Measurements from ENCODE around the gene PLK5.

Gene PLK5

GRCh38 chr19:1567848-1568227, 44.0 kb downstream of the PLK5 start:
- Histone ChIP-seq H3K27me3 (ENCODE audit: insufficient read depth, low read length) (no peaks in the 10 kb centered on the region), H2AFZ (ENCODE audit: low read depth, low read length) (no peak overlapping the region), H3K36me3 (ENCODE audit: insufficient read depth, low read length) (peaks cover 18% of the 10 kb centered on the region), H3K9me3 (ENCODE audit: low read length) (no peaks in the 10 kb centered on the region), H3K4me3 (ENCODE audit: low read length) (peak overlapping the region; percentile 100), H3K4me1 (ENCODE audit: insufficient read depth, low read length) (peaks cover 12% of the 10 kb centered on the region)

- Histone ChIP-seq H3K4me1 (ENCODE audit: insufficient read depth, low read length) (peaks cover 12% of the 10 kb centered on the region), H3K36me3 (ENCODE audit: insufficient read depth, low read length) (peaks cover 12% of the 10 kb centered on the region), H2AFZ (ENCODE audit: low read depth, low read length) (no peak within 1 kb of the TSS), H3K4me3 (ENCODE audit: low read length) (peak within 1 kb of the TSS; percentile 100), H3K27me3 (ENCODE audit: insufficient read depth, low read length) (no peaks in the 10 kb centered on the region), H3K9me3 (ENCODE audit: low read length) (no peaks in the 10 kb centered on the region)
These were observed 44.6 kb downstream of the PLK5 start, which contains the start of gene MEX3D for GRCh38 chr19:1568320-1569019. Gene MEX3D, minus strand, starts transcription at chr19:1568325. Its CDS starts 267 bp downstream, at chr19:1568058.

- no peak overlapping the region for H2AFZ ChIP-seq (ENCODE audit: low read depth, low read length)
- peaks cover 12% of the 10 kb centered on the region for H3K4me1 ChIP-seq (ENCODE audit: insufficient read depth, low read length)
- H3K9me3 ChIP-seq (ENCODE audit: low read length) = no peaks in the 10 kb centered on the region
- no peak overlapping the region for H3K4me3 ChIP-seq (ENCODE audit: low read length)
- no peaks in the 10 kb centered on the region for H3K27me3 ChIP-seq (ENCODE audit: insufficient read depth, low read length)
- peaks cover under 1% of the 10 kb centered on the region for H3K36me3 ChIP-seq (ENCODE audit: insufficient read depth, low read length)
These were observed 46.1 kb downstream of the PLK5 start for GRCh38 chr19:1569997-1570396.

DNA sequence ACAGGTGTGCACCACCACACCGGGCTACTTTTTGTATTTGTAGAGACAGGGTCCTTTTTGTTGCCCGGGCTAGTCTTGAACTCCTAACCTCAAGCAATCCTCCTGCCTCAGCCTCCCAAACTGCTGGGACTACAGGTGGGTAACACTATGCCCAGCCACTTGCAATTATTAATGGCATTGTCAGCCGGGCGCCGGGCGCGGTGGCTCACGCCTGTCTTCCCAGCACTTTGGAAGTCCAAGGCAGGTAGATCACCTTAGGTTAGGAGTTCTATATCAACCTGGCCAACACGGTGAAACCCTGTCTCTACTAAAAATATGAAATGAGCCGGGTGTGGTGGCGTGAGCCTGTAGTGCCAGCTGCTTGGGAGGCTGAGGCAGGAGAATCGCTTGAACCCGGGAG, 47.0 kb downstream of the PLK5 start:
- no peak overlapping the region for H2AFZ ChIP-seq (ENCODE audit: low read depth, low read length)
- no peak overlapping the region for H3K4me3 ChIP-seq (ENCODE audit: low read length)
- H3K27me3 ChIP-seq (ENCODE audit: insufficient read depth, low read length) = no peaks in the 10 kb centered on the region
- peaks cover 2% of the 10 kb centered on the region for H3K36me3 ChIP-seq (ENCODE audit: insufficient read depth, low read length)
- no peaks in the 10 kb centered on the region for H3K9me3 ChIP-seq (ENCODE audit: low read length)
- H3K4me1 ChIP-seq (ENCODE audit: insufficient read depth, low read length) = peaks cover 6% of the 10 kb centered on the region

DNA sequence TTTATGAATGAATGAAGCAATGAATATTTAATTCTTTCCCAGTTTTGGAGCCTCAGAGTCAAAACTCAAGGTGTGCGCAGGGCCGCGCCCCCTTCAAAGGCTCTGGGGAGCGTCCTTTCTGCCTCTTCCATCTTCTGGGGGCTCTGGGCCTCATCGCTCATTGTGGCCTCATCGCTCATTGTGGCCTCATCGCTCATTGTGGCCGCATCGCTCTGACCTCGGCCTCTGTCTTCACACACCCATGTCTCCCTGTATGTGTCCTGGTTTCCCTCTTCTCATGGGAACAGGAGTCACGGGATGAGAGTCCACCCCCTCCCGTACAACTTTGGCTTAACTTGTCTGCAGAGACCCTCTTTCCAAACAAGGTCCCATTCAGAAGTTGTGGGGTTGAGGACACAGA, 47.5 kb downstream of the PLK5 start:
- H3K36me3 ChIP-seq (ENCODE audit: insufficient read depth, low read length) = peaks cover 6% of the 10 kb centered on the region
- H2AFZ ChIP-seq (ENCODE audit: low read depth, low read length) = no peak overlapping the region
- peaks cover 2% of the 10 kb centered on the region for H3K4me1 ChIP-seq (ENCODE audit: insufficient read depth, low read length)
- H3K27me3 ChIP-seq (ENCODE audit: insufficient read depth, low read length) = no peaks in the 10 kb centered on the region
- H3K9me3 ChIP-seq (ENCODE audit: low read length) = no peaks in the 10 kb centered on the region
- no peak overlapping the region for H3K4me3 ChIP-seq (ENCODE audit: low read length)

GRCh38 chr19:1572795-1573194, 48.9 kb downstream of the PLK5 start:
- Histone ChIP-seq H3K36me3 (ENCODE audit: insufficient read depth, low read length) (peaks cover 20% of the 10 kb centered on the region), H2AFZ (ENCODE audit: low read depth, low read length) (no peak overlapping the region), H3K9me3 (ENCODE audit: low read length) (no peaks in the 10 kb centered on the region)

GRCh38 chr19:1574354-1575136, 50.7 kb downstream of the PLK5 start:
- Histone ChIP-seq H3K27me3 (ENCODE audit: insufficient read depth, low read length) (no peaks in the 10 kb centered on the region), H3K36me3 (ENCODE audit: insufficient read depth, low read length) (peaks cover 31% of the 10 kb centered on the region), H3K4me1 (ENCODE audit: insufficient read depth, low read length) (no peaks in the 10 kb centered on the region), H3K9me3 (ENCODE audit: low read length) (no peaks in the 10 kb centered on the region), H2AFZ (ENCODE audit: low read depth, low read length) (no peak overlapping the region), H3K4me3 (ENCODE audit: low read length) (no peak overlapping the region)

More at GRCh38 chr19:1572795-1573194, 48.9 kb downstream of the PLK5 start:
- Histone ChIP-seq H3K27me3 (ENCODE audit: insufficient read depth, low read length) (no peaks in the 10 kb centered on the region), H3K4me1 (ENCODE audit: insufficient read depth, low read length) (peaks cover 2% of the 10 kb centered on the region), H3K4me3 (ENCODE audit: low read length) (no peak overlapping the region)

GRCh38 chr19:1575323-1576241, 51.7 kb downstream of the PLK5 start:
- peaks cover 41% of the 10 kb centered on the region for H3K36me3 ChIP-seq (ENCODE audit: insufficient read depth, low read length)
- no peak overlapping the region for H3K4me3 ChIP-seq (ENCODE audit: low read length)
- no peaks in the 10 kb centered on the region for H3K9me3 ChIP-seq (ENCODE audit: low read length)
- H3K4me1 ChIP-seq (ENCODE audit: insufficient read depth, low read length) = no peaks in the 10 kb centered on the region
- H2AFZ ChIP-seq (ENCODE audit: low read depth, low read length) = no peak overlapping the region
- no peaks in the 10 kb centered on the region for H3K27me3 ChIP-seq (ENCODE audit: insufficient read depth, low read length)

DNA sequence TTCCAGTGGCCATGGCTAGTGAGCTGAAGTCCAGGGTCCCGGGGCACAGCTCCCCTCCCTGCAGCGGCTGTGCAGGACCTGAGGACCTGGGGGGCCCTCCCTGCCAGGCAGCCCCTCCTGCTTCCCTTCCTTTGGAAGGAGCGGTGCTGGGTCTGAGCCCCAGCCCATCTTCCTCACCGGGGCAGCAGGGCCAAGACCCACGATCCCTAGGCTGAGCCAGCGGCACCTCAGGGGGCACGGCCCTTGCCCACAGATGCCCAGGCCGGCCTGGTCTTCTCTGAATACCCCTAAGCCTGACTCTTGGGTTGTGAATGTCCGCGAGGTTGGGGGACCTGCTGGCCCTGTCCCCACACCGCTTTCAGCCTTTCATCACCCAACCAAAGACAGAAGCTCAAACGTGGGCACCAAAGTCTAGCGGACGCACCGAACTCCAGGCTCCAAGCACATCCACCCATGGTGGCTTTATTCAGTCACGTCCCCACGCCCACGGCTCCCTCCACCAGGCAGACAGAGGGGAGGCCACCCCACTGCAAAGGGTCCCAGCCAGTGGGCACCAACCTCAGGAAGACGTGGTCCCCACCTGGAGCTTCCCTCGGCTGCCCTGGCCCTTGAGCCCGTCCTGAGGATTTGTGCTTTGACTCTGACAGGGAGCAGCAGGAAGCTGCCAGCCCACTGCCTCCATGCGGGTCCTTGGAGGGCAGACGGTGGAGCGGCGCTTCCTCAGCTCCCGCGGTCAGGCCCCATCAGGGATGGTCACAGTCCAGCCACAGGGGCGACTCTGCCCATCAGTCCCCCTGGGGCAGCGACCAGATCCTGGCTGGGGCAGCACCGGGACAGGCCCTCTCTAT, 52.6 kb downstream of the PLK5 start:
- Histone ChIP-seq H3K36me3 (ENCODE audit: insufficient read depth, low read length) (peaks cover 49% of the 10 kb centered on the region), H3K9me3 (ENCODE audit: low read length) (no peaks in the 10 kb centered on the region), H3K27me3 (ENCODE audit: insufficient read depth, low read length) (no peaks in the 10 kb centered on the region), H3K4me1 (ENCODE audit: insufficient read depth, low read length) (no peaks in the 10 kb centered on the region), H3K4me3 (ENCODE audit: low read length) (no peak overlapping the region), H2AFZ (ENCODE audit: low read depth, low read length) (no peak overlapping the region)

- Histone ChIP-seq H3K4me3 (ENCODE audit: low read length) (no peak overlapping the region), H3K27me3 (ENCODE audit: insufficient read depth, low read length) (no peaks in the 10 kb centered on the region), H3K36me3 (ENCODE audit: insufficient read depth, low read length) (peaks cover 56% of the 10 kb centered on the region), H2AFZ (ENCODE audit: low read depth, low read length) (no peak overlapping the region), H3K9me3 (ENCODE audit: low read length) (no peaks in the 10 kb centered on the region), H3K4me1 (ENCODE audit: insufficient read depth, low read length) (no peaks in the 10 kb centered on the region)
These were observed 53.4 kb downstream of the PLK5 start for GRCh38 chr19:1577090-1577928.

DNA sequence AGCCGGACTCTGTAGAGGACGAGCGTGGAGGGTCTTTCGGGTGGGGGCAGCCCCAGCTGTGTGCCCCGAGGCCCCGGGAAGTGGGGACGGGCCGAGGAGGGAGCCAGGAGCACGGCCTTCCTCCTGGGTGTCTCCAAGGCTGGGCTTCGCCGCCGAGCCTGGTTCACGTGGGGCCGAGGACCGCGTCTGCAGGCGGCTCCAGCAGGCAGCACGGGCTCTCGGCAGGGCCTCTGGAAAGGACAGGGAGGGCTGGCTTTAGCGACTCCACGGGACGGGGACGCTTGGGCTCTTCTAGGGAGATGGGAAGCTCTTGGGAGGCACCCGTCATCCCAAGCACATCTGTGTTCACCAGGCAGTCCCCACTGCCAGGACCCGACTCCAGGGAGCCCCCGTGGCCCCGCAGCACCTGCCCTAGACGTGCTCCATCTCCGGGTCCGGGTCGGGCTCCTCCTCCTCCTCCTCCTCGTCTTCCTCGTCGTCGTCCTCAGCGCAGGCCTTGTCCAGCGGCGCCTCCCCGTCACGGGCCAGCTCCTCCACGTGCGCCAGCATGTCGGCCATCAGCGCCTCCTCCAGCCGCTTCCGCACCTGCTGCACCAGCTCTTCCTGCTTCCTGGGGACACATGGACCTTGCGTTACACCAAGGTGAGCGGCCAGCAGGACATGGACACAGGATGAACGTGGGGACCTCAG, 54.2 kb downstream of the PLK5 start:
- Histone ChIP-seq H3K9me3 (ENCODE audit: low read length) (no peaks in the 10 kb centered on the region), H2AFZ (ENCODE audit: low read depth, low read length) (no peak overlapping the region), H3K27me3 (ENCODE audit: insufficient read depth, low read length) (no peaks in the 10 kb centered on the region), H3K4me1 (ENCODE audit: insufficient read depth, low read length) (no peaks in the 10 kb centered on the region), H3K4me3 (ENCODE audit: low read length) (no peak overlapping the region), H3K36me3 (ENCODE audit: insufficient read depth, low read length) (peaks cover 59% of the 10 kb centered on the region)

Data from neuron (in vitro differentiated cells).